ENCODE data around the gene SRM.
"Not testable (repeated sequence)": the region's sequence is repeated elsewhere in the genome, so short reads cannot be mapped to it uniquely, and the experiment has no call there.

SRM gene

GRCh38 chr1:11105586-11105985 is 45.8 kb upstream of the SRM start:
- TF ChIP-seq EZH2 (IDR thresholded peaks at IDR 0.05; ENCODE audit: borderline replicate concordance, low read length): no peak
- TF ChIP-seq CTCF (IDR thresholded peaks at IDR 0.05; ENCODE audit: low read length): no peak
- Histone ChIP-seq H4K20me1 (ENCODE audit: insufficient read depth, low read length) (no peaks in the 10 kb centered on the region), H3F3A (ENCODE audit: insufficient read depth, low read length) (0 out of 2 replicates have a peak, but pooled peaks cover 5% of the 10 kb centered on the region), H2AFZ (ENCODE audit: low read length) (no peak overlapping the region), H3K36me3 (ENCODE audit: insufficient read depth, low read length) (peaks cover 38% of the 10 kb centered on the region), H3K4me2 (ENCODE audit: low read length) (no peak overlapping the region), H3K4me3 (ENCODE audit: low read depth, low read length, poor library complexity, severe bottlenecking) (no peak overlapping the region), H3K9me3 (ENCODE audit: low read length) (no peaks in the 10 kb centered on the region), H3K4me1 (ENCODE audit: insufficient read depth, low read length, severe bottlenecking) (no peaks in the 10 kb centered on the region), H3K27ac (ENCODE audit: low read depth, low read length, poor library complexity, severe bottlenecking) (no peak overlapping the region), H3K9ac (ENCODE audit: low read length) (no peak overlapping the region), H3K27me3 (ENCODE audit: insufficient read depth, low read length) (no peaks in the 10 kb centered on the region), H3K79me2 (ENCODE audit: insufficient read depth, low read length) (no peaks in the 10 kb centered on the region), H3K9me2 (ENCODE audit: low read depth, low read length) (no peaks in the 10 kb centered on the region)

- H4K20me1 ChIP-seq (ENCODE audit: insufficient read depth, low read length): no peaks in the 10 kb centered on the region
- peaks cover 17% of the 10 kb centered on the region for H3K4me1 ChIP-seq (ENCODE audit: insufficient read depth, low read length, severe bottlenecking)
- H3K4me2 ChIP-seq (ENCODE audit: low read length): no peak overlapping the region
- TF ChIP-seq EZH2 (IDR thresholded peaks at IDR 0.05; ENCODE audit: borderline replicate concordance, low read length) (no peak), CTCF (IDR thresholded peaks at IDR 0.05; ENCODE audit: low read length) (no peak)
- peaks cover 14% of the 10 kb centered on the region for H3K79me2 ChIP-seq (ENCODE audit: insufficient read depth, low read length)
- H3K36me3 ChIP-seq (ENCODE audit: insufficient read depth, low read length): peaks cover 20% of the 10 kb centered on the region
- H3F3A ChIP-seq (ENCODE audit: insufficient read depth, low read length): 0 out of 2 replicates have a peak, but pooled peaks cover 5% of the 10 kb centered on the region
- H3K9ac ChIP-seq (ENCODE audit: low read length): no peak overlapping the region
- H3K9me3 ChIP-seq (ENCODE audit: low read length): no peaks in the 10 kb centered on the region
- no peaks in the 10 kb centered on the region for H3K9me2 ChIP-seq (ENCODE audit: low read depth, low read length)
- no peaks in the 10 kb centered on the region for H3K27me3 ChIP-seq (ENCODE audit: insufficient read depth, low read length)
- H2AFZ ChIP-seq (ENCODE audit: low read length): no peak overlapping the region
- no peak overlapping the region for H3K27ac ChIP-seq (ENCODE audit: low read depth, low read length, poor library complexity, severe bottlenecking)
- H3K4me3 ChIP-seq (ENCODE audit: low read depth, low read length, poor library complexity, severe bottlenecking): no peak overlapping the region
Measured at GRCh38 chr1:11101347-11101746, 41.5 kb upstream of the SRM start.

GRCh38 chr1:11100806-11101205 is 41.0 kb upstream of the SRM start:
- H3K4me3 ChIP-seq (ENCODE audit: low read depth, low read length, poor library complexity, severe bottlenecking); H3K9me3 ChIP-seq (ENCODE audit: low read length); H3K9ac ChIP-seq (ENCODE audit: low read length); H4K20me1 ChIP-seq (ENCODE audit: insufficient read depth, low read length); H3K27me3 ChIP-seq (ENCODE audit: insufficient read depth, low read length); H3K9me2 ChIP-seq (ENCODE audit: low read depth, low read length); H3K27ac ChIP-seq (ENCODE audit: low read depth, low read length, poor library complexity, severe bottlenecking); H2AFZ ChIP-seq (ENCODE audit: low read length); H3K4me2 ChIP-seq (ENCODE audit: low read length); H3F3A ChIP-seq (ENCODE audit: insufficient read depth, low read length): not testable (repeated sequence)
- Histone ChIP-seq H3K79me2 (ENCODE audit: insufficient read depth, low read length) (peaks cover 14% of the 10 kb centered on the region), H3K36me3 (ENCODE audit: insufficient read depth, low read length) (peaks cover 20% of the 10 kb centered on the region), H3K4me1 (ENCODE audit: insufficient read depth, low read length, severe bottlenecking) (peaks cover 17% of the 10 kb centered on the region)

GRCh38 chr1:11100149-11100493 is 40.3 kb upstream of the SRM start:
- Histone ChIP-seq H3K4me2 (ENCODE audit: low read length) (peak overlapping the region; percentile 94), H3K4me3 (ENCODE audit: low read depth, low read length, poor library complexity, severe bottlenecking) (peak overlapping the region; percentile 94), H4K20me1 (ENCODE audit: insufficient read depth, low read length) (no peaks in the 10 kb centered on the region), H3K27ac (ENCODE audit: low read depth, low read length, poor library complexity, severe bottlenecking) (no peak overlapping the region), H3F3A (ENCODE audit: insufficient read depth, low read length) (0 out of 2 replicates have a peak, but pooled peaks cover 5% of the 10 kb centered on the region), H3K79me2 (ENCODE audit: insufficient read depth, low read length) (peaks cover 14% of the 10 kb centered on the region), H3K9me2 (ENCODE audit: low read depth, low read length) (no peaks in the 10 kb centered on the region), H3K9me3 (ENCODE audit: low read length) (no peaks in the 10 kb centered on the region), H3K36me3 (ENCODE audit: insufficient read depth, low read length) (peaks cover 26% of the 10 kb centered on the region), H3K9ac (ENCODE audit: low read length) (peak overlapping the region; percentile 92), H2AFZ (ENCODE audit: low read length) (peak overlapping the region; percentile 51; the same call in 1 of the 2 replicates), H3K27me3 (ENCODE audit: insufficient read depth, low read length) (no peaks in the 10 kb centered on the region), H3K4me1 (ENCODE audit: insufficient read depth, low read length, severe bottlenecking) (peaks cover 17% of the 10 kb centered on the region)
- no peak for TF ChIP-seq EZH2 (IDR thresholded peaks at IDR 0.05; ENCODE audit: borderline replicate concordance, low read length)
- TF ChIP-seq CTCF (IDR thresholded peaks at IDR 0.05; ENCODE audit: low read length): no peak
